K562 (cell line): Measurements from ENCODE around the gene TBC1D3B. TPM values are rescaled to one million over a fixed set of nuclear protein-coding genes. Genes with fewer than 3 reads are reported as not detected.

Experiments used
- ATAC-seq: fragments of 200-7000 bp; cut with Tn5 transposase; 3 replicates; pipeline ENCODE4 v1.9.1; 2020; ENCODE audit warnings: moderate library complexity
- BruUV-seq: library from RNA; stranded (reverse); fragments of 400-500 nt; replicated peaks from 2 replicates; lab custom pipeline; 2021; lab: Mats Ljungman, UMichigan
- CTCF ChIA-PET: fragments of 300-600 bp; formaldehyde crosslinking; extraction: SDS; loops from one replicate; lab custom pipeline; 2021; ENCODE audit warnings: low intra/inter-chr PET ratio; lab: Yijun Ruan, JAX
- POLR2A ChIA-PET: fragments of 300-600, 350-650 bp; sonication (Branson Sonifier 250); formaldehyde crosslinking; extraction: SDS; loops from one replicate; lab custom pipeline; 2021; ENCODE audit warnings: antibody characterized with exemption, inconsistent platforms; lab: Yijun Ruan, JAX
- DNase-seq, 4 experiments: peaks; one replicate each; pipeline versions ENCODE4 v3.0.0 to v3.0.0-alpha.2; 2011 to 2018; ENCODE audit warnings: low spot score in 3 of 4, mixed read lengths in 3 of 4; ENCODE audit errors: extremely low read depth in 1 of 4
- FAIRE-seq: peaks from 2 replicates; lab custom pipeline; 2011; peaks lifted over from hg19 to GRCh38; lab: Jason Lieb, UNC
- H2AFZ ChIP-seq: 2 replicates; pipeline ENCODE4 v1.6.0; 2011; ENCODE audit warnings: low read depth, low read length, control low read depth, inconsistent platforms
- H3K27ac ChIP-seq: fragments of 200-600 bp; 3 replicates; pipeline ENCODE4 v1.8.0; 2011; ENCODE audit warnings: low read depth, mild to moderate bottlenecking, control low read depth, inconsistent platforms, low read length, moderate library complexity, mixed read lengths; ENCODE audit errors: extremely low read depth
- H3K27me3 ChIP-seq, 2 experiments: fragments of 300-600 bp in 1 of 2; 2 replicates in 1 of 2; 3 replicates in 1 of 2; pipeline versions ENCODE4 v1.6.0 to v1.8.0; 2011; ENCODE audit warnings: inconsistent platforms in 2 of 2, low read length in 2 of 2, mild to moderate bottlenecking in 1 of 2, mixed read lengths in 1 of 2, moderate library complexity in 1 of 2; ENCODE audit not compliant: control insufficient read depth in 2 of 2, insufficient read depth in 2 of 2
- H3K36me3 ChIP-seq: fragments of 300-600 bp; 3 replicates; pipeline ENCODE4 v1.8.0; 2011; ENCODE audit warnings: mild to moderate bottlenecking, low read length, inconsistent platforms; ENCODE audit not compliant: control insufficient read depth, insufficient read depth
- H3K4me1 ChIP-seq, 2 experiments: fragments of 200-600 bp in 1 of 2; replicated peaks in 1 of 2; 2 replicates in 1 of 2; 3 replicates in 1 of 2; pipeline versions ENCODE4 v1.5.1 to v1.8.0; 2011; ENCODE audit warnings: inconsistent platforms in 2 of 2, low read length in 2 of 2, mild to moderate bottlenecking in 1 of 2, mixed read lengths in 1 of 2, moderate library complexity in 1 of 2; ENCODE audit not compliant: control insufficient read depth in 2 of 2, insufficient read depth in 2 of 2
- H3K4me2 ChIP-seq: 2 replicates; pipeline ENCODE4 v1.6.1; 2011; ENCODE audit warnings: low read length, control low read depth, inconsistent platforms, mixed read lengths; ENCODE audit not compliant: insufficient read depth
- H3K4me3 ChIP-seq: fragments of 200-600 bp; sonication (generic), shearing (Covaris generic); 2 replicates; pipeline ENCODE4 v1.5.1; 2016; ENCODE audit warnings: control low read depth, inconsistent platforms
- H3K79me2 ChIP-seq: fragments of 200-600 bp; 3 replicates; pipeline ENCODE4 v1.8.0; 2011; ENCODE audit warnings: low read length, inconsistent platforms; ENCODE audit not compliant: control insufficient read depth, insufficient read depth
- H3K9ac ChIP-seq, 2 experiments: 2 replicates each; pipeline versions ENCODE4 v1.6.0 to v1.6.1; 2011; ENCODE audit warnings: low read depth in 2 of 2, low read length in 2 of 2, control low read depth in 1 of 2, inconsistent platforms in 1 of 2, mild to moderate bottlenecking in 1 of 2, mixed read lengths in 1 of 2; ENCODE audit not compliant: insufficient read depth in 1 of 2
- H3K9me1 ChIP-seq: one replicate; pipeline ENCODE4 v1.6.0; 2011; ENCODE audit warnings: inconsistent platforms, mild to moderate bottlenecking, low read length, moderate library complexity; ENCODE audit not compliant: control insufficient read depth, insufficient read depth
- H3K9me3 ChIP-seq: replicated peaks from 2 replicates; pipeline ENCODE4 v1.5.1; 2011; ENCODE audit warnings: low read depth, low read length, inconsistent platforms; ENCODE audit not compliant: control insufficient read depth, insufficient read depth
- H4K20me1 ChIP-seq: replicated peaks from 2 replicates; pipeline ENCODE4 v1.6.1; 2011; ENCODE audit warnings: low read length, inconsistent platforms, mixed read lengths; ENCODE audit not compliant: control insufficient read depth, insufficient read depth
- BHLHE40 ChIP-seq: IDR thresholded peaks from 2 replicates; pipeline ENCODE4 v1.6.1; 2011; ENCODE audit warnings: low read length, improper control_type of control experiment
- CBFA2T3 ChIP-seq: fragments of 450-650 bp; IDR thresholded peaks from 2 replicates; pipeline ENCODE4 v1.6.1; 2017
- MCM7 ChIP-seq, 2 experiments: fragments of 450-650 bp; IDR thresholded peaks; 2 replicates each; pipeline ENCODE4 v1.6.1; 2016 to 2018
- NCOA4 ChIP-seq: fragments of 450-650 bp; IDR thresholded peaks from 2 replicates; pipeline ENCODE4 v1.6.1; 2018; ENCODE audit warnings: mild to moderate bottlenecking; ENCODE audit not compliant: partially characterized antibody
- NRF1 ChIP-seq, 2 experiments: fragments of 450-650 bp; IDR thresholded peaks in 1 of 2; conservative IDR thresholded peaks in 1 of 2; 2 replicates each; pipeline ENCODE4 v1.6.1; 2014; ENCODE audit warnings: mild to moderate bottlenecking in 2 of 2
- POLR2B ChIP-seq: fragments of 450-650 bp; IDR thresholded peaks from 2 replicates; pipeline ENCODE4 v1.6.1; 2018; ENCODE audit warnings: low read depth; ENCODE audit not compliant: partially characterized antibody
- WGBS: fragments of 100-300 bp; shearing (Covaris generic); methylation state at CpG from one replicate; pipeline ENCODE4 v1.1.6; 2016; ENCODE audit warnings: low coverage, mixed read lengths; ENCODE audit not compliant: insufficient coverage; ENCODE audit errors: missing lambda C conversion rate; 5-methylcytosine and 5-hydroxymethylcytosine counted together
- in situ Hi-C: fragments of 300-500 bp; cut with MboI; formaldehyde crosslinking; loops from 4 replicates; pipeline ENCODE4 v1.15.0; 2018; ENCODE audit warnings: inconsistent platforms, mixed read lengths
- intact Hi-C: fragments of 100-400 bp; cut with micrococcal nuclease; formaldehyde crosslinking; loops from 2 replicates; pipeline ENCODE4 v1.14.2; 2022
- polyA plus RNA-seq, 8 experiments: library from polyadenylated mRNA; depleted of rRNA in 4 of 8; stranded (reverse) in 5 of 8; unstranded in 3 of 8; fragments of >200 nt; fragmentation: Nextera tagmentation in 2 of 8; fragmentation: Illumina TruSeq in 1 of 8; extraction: Ambion mirVana in 2 of 8; extraction: Trizol in 1 of 8; gene quantifications; 2 replicates each; pipeline versions ENCODE4 v1.2.1 to v1.2.3, GENCODE V29; 2011 to 2014; ENCODE audit warnings: inconsistent platforms in 1 of 8, missing spikeins in 1 of 8
- total RNA-seq, 7 experiments: library from RNA; depleted of rRNA in 6 of 7; stranded (reverse); fragments of >200 nt in 6 of 7; fragmentation: Illumina TruSeq in 2 of 7; extraction: Trizol in 2 of 7; gene quantifications; 2 replicates each; pipeline versions ENCODE4 v1.2.1 to v1.2.3, GENCODE V29; 2011 to 2021; ENCODE audit warnings: low replicate concordance in 1 of 7
- TF ChIP-seq, protein P1 (sequence below): sonication (generic); formaldehyde crosslinking; IDR thresholded peaks from 2 replicates; pipeline ENCODE4 v1.8.1; 2023; ENCODE audit warnings: missing genetic modification reagents, mild to moderate bottlenecking, borderline replicate concordance
- TF ChIP-seq, protein P2 (sequence below): fragments of 450-650 bp; formaldehyde crosslinking; IDR thresholded peaks from 2 replicates; pipeline ENCODE4 v1.4.0; 2022; ENCODE audit warnings: missing genetic modification characterization
- TF ChIP-seq, protein P3 (sequence below): conservative IDR thresholded peaks from 2 replicates; pipeline ENCODE4 v1.6.1; 2011; ENCODE audit warnings: low read depth, mild to moderate bottlenecking, low read length; ENCODE audit not compliant: control insufficient read depth
- TF ChIP-seq, protein P4 (sequence below), 2 experiments: fragments of 450-650 bp; IDR thresholded peaks; 2 replicates each; pipeline ENCODE4 v1.6.1; 2018; ENCODE audit warnings: mild to moderate bottlenecking in 2 of 2, low read depth in 1 of 2; ENCODE audit not compliant: partially characterized antibody in 2 of 2

The TBC1D3B gene
- total and polyA plus RNA-seq, 9 of the 15 experiments (the other 6 are each of a cell fraction or from before 2014, with no cell fraction given), result 0.29 to 0.60 TPM; not detected in 7

DNA sequence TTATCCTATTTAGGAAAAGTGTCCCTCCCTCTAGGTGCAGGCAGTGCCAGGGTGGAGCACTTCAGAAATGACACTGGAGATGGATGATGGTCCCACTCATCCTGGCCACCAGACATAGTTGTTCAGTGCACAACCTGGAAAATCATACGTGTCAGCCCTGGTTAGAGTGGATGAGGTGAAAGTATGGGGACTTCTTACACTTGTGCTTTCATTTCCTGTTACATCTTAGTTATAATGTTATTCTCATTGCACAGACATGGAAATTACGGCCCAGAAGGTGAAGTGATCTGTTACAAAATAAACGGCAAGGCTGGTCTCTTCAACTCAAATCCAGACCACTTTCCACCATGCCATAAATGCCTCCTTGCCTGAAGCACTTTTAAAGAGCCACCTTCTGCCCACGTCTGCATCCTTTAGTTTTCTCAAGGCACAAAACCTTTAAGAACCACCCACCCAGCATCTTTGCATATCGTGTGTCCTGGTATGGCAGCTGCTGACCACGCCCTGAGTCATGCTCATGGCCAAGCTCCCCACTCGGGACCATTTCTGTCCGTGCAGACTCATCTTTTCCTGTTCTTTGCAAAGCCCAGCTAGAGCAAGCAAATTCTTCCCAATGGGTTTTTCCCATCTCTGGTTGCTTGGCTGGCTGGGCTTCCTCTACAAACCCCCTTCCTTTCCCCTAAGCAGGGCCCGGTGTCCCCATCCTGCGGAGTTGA, 22.4 kb downstream of the TBC1D3B start:
- Histone ChIP-seq H2AFZ (no peak overlapping the region), H4K20me1 (no peaks in the 10 kb centered on the region), H3K27ac (no peak overlapping the region), H3K9me1 (no peaks in the 10 kb centered on the region), H3K9me3 (no peaks in the 10 kb centered on the region), H3K79me2 (no peaks in the 10 kb centered on the region), H3K36me3 (no peaks in the 10 kb centered on the region), H3K4me1 (peaks cover 3 to 5% of the 10 kb centered on the region in 2 experiments; a peak in 2 of 5 replicates), H3K4me2 (no peak overlapping the region), H3K4me3 (no peak overlapping the region), H3K27me3 (peaks cover 2 to 16% of the 10 kb centered on the region in 2 experiments; a peak in 2 of 5 replicates), H3K9ac (no peak overlapping the region)
- in situ Hi-C loops (no loop called here), intact Hi-C loops (no loop called here)
- no peak for ATAC-seq
- DNase-seq, result no peak
- WGBS, result under 1% methylated on average over 10 of the region's 10 CpGs
- BruUV-seq, result no TSS peak
- CTCF ChIA-PET, result no interaction called here
- POLR2A ChIA-PET, result no interaction called here
- FAIRE-seq, result no peak
- TF ChIP-seq, protein P1, sequence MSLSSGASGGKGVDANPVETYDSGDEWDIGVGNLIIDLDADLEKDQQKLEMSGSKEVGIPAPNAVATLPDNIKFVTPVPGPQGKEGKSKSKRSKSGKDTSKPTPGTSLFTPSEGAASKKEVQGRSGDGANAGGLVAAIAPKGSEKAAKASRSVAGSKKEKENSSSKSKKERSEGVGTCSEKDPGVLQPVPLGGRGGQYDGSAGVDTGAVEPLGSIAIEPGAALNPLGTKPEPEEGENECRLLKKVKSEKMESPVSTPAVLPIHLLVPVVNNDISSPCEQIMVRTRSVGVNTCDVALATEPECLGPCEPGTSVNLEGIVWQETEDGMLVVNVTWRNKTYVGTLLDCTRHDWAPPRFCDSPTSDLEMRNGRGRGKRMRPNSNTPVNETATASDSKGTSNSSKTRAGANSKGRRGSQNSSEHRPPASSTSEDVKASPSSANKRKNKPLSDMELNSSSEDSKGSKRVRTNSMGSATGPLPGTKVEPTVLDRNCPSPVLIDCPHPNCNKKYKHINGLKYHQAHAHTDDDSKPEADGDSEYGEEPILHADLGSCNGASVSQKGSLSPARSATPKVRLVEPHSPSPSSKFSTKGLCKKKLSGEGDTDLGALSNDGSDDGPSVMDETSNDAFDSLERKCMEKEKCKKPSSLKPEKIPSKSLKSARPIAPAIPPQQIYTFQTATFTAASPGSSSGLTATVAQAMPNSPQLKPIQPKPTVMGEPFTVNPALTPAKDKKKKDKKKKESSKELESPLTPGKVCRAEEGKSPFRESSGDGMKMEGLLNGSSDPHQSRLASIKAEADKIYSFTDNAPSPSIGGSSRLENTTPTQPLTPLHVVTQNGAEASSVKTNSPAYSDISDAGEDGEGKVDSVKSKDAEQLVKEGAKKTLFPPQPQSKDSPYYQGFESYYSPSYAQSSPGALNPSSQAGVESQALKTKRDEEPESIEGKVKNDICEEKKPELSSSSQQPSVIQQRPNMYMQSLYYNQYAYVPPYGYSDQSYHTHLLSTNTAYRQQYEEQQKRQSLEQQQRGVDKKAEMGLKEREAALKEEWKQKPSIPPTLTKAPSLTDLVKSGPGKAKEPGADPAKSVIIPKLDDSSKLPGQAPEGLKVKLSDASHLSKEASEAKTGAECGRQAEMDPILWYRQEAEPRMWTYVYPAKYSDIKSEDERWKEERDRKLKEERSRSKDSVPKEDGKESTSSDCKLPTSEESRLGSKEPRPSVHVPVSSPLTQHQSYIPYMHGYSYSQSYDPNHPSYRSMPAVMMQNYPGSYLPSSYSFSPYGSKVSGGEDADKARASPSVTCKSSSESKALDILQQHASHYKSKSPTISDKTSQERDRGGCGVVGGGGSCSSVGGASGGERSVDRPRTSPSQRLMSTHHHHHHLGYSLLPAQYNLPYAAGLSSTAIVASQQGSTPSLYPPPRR (CRISPR knock-in tag), result no peak
- TF ChIP-seq, protein P2, sequence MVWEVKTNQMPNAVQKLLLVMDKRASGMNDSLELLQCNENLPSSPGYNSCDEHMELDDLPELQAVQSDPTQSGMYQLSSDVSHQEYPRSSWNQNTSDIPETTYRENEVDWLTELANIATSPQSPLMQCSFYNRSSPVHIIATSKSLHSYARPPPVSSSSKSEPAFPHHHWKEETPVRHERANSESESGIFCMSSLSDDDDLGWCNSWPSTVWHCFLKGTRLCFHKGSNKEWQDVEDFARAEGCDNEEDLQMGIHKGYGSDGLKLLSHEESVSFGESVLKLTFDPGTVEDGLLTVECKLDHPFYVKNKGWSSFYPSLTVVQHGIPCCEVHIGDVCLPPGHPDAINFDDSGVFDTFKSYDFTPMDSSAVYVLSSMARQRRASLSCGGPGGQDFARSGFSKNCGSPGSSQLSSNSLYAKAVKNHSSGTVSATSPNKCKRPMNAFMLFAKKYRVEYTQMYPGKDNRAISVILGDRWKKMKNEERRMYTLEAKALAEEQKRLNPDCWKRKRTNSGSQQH (CRISPR knock-in tag), result no peak
- no peak for TF ChIP-seq MCM7 (IDR thresholded peaks at IDR 0.05)
- TF ChIP-seq BHLHE40, result no peak
- no peak for TF ChIP-seq POLR2B
- TF ChIP-seq CBFA2T3, result no peak
- no peak for TF ChIP-seq NCOA4
- TF ChIP-seq, protein P3, sequence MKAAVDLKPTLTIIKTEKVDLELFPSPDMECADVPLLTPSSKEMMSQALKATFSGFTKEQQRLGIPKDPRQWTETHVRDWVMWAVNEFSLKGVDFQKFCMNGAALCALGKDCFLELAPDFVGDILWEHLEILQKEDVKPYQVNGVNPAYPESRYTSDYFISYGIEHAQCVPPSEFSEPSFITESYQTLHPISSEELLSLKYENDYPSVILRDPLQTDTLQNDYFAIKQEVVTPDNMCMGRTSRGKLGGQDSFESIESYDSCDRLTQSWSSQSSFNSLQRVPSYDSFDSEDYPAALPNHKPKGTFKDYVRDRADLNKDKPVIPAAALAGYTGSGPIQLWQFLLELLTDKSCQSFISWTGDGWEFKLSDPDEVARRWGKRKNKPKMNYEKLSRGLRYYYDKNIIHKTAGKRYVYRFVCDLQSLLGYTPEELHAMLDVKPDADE, result no peak
- TF ChIP-seq NRF1 (conservative IDR thresholded peaks at IDR 0.05 in 1 of 2, IDR thresholded peaks at IDR 0.05 in 1 of 2), result no peak
- TF ChIP-seq, protein P4, sequence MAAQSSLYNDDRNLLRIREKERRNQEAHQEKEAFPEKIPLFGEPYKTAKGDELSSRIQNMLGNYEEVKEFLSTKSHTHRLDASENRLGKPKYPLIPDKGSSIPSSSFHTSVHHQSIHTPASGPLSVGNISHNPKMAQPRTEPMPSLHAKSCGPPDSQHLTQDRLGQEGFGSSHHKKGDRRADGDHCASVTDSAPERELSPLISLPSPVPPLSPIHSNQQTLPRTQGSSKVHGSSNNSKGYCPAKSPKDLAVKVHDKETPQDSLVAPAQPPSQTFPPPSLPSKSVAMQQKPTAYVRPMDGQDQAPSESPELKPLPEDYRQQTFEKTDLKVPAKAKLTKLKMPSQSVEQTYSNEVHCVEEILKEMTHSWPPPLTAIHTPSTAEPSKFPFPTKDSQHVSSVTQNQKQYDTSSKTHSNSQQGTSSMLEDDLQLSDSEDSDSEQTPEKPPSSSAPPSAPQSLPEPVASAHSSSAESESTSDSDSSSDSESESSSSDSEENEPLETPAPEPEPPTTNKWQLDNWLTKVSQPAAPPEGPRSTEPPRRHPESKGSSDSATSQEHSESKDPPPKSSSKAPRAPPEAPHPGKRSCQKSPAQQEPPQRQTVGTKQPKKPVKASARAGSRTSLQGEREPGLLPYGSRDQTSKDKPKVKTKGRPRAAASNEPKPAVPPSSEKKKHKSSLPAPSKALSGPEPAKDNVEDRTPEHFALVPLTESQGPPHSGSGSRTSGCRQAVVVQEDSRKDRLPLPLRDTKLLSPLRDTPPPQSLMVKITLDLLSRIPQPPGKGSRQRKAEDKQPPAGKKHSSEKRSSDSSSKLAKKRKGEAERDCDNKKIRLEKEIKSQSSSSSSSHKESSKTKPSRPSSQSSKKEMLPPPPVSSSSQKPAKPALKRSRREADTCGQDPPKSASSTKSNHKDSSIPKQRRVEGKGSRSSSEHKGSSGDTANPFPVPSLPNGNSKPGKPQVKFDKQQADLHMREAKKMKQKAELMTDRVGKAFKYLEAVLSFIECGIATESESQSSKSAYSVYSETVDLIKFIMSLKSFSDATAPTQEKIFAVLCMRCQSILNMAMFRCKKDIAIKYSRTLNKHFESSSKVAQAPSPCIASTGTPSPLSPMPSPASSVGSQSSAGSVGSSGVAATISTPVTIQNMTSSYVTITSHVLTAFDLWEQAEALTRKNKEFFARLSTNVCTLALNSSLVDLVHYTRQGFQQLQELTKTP (IDR thresholded peaks at IDR 0.05; ENCODE audit: low read depth in 1 of 2, partially characterized antibody in 2 of 2), result no peak
